Neural progenitor cell (in vitro differentiated cells): ENCODE results near the gene MTMR1. TPM values are rescaled to one million over a fixed set of nuclear protein-coding genes. Genes with fewer than 3 reads are reported as not detected.

ENCODE experiments used
- DNase-seq: peaks from one replicate; pipeline ENCODE4 v3.0.0-alpha.2; 2016; ENCODE audit warnings: low spot score
- H2AFZ ChIP-seq: fragments of 200-600 bp; sonication (generic); replicated peaks from 2 replicates; pipeline ENCODE4 v1.6.1; 2016; ENCODE audit warnings: antibody characterized with exemption
- H3F3A ChIP-seq: fragments of 200-600 bp; sonication (generic); 2 replicates; pipeline ENCODE4 v1.6.1; 2016; ENCODE audit warnings: antibody characterized with exemption, low read depth
- H3K27ac ChIP-seq: fragments of 200-600 bp; sonication (generic); 2 replicates; pipeline ENCODE4 v1.5.1; 2016; ENCODE audit warnings: mild to moderate bottlenecking
- H3K27me3 ChIP-seq: fragments of 200-600 bp; sonication (generic); 2 replicates; pipeline ENCODE4 v1.6.1; 2016; ENCODE audit warnings: mild to moderate bottlenecking, moderate library complexity
- H3K36me3 ChIP-seq: fragments of 200-600 bp; sonication (generic); 2 replicates; pipeline ENCODE4 v1.5.1; 2016
- H3K4me1 ChIP-seq: fragments of 200-600 bp; sonication (generic); 2 replicates; pipeline ENCODE4 v1.6.1; 2016; ENCODE audit warnings: mixed run types
- H3K4me2 ChIP-seq: fragments of 200-600 bp; sonication (generic); 2 replicates; pipeline ENCODE4 v1.6.1; 2016
- H3K4me3 ChIP-seq: fragments of 200-600 bp; sonication (generic); 2 replicates; pipeline ENCODE4 v1.5.1; 2016
- H3K79me2 ChIP-seq: fragments of 200-600 bp; sonication (generic); 2 replicates; pipeline ENCODE4 v1.6.1; 2016; ENCODE audit warnings: low read depth
- H3K9ac ChIP-seq: fragments of 200-600 bp; sonication (generic); 2 replicates; pipeline ENCODE4 v1.6.1; 2016
- H3K9me3 ChIP-seq: fragments of 200-600 bp; sonication (generic); 2 replicates; pipeline ENCODE4 v1.5.1; 2016; ENCODE audit warnings: low read depth
- H4K20me1 ChIP-seq: fragments of 200-600 bp; sonication (generic); 2 replicates; pipeline ENCODE4 v1.6.1; 2016; ENCODE audit warnings: low read depth
- H3K27ac Mint-ChIP-seq: 3 replicates; pipeline ENCODE4 v1.8.0; 2021; ENCODE audit warnings: mixed read lengths
- H3K27me3 Mint-ChIP-seq: 2 replicates; pipeline ENCODE4 v1.8.0; 2022; ENCODE audit warnings: low read depth, mild to moderate bottlenecking, inconsistent platforms, moderate library complexity, mixed read lengths; ENCODE audit not compliant: insufficient read depth
- H3K36me3 Mint-ChIP-seq: 3 replicates; pipeline ENCODE4 v1.8.0; 2021; ENCODE audit warnings: mixed read lengths
- H3K4me1 Mint-ChIP-seq: 3 replicates; pipeline ENCODE4 v1.8.0; 2021; ENCODE audit warnings: mixed read lengths
- H3K4me3 Mint-ChIP-seq: 3 replicates; pipeline ENCODE4 v1.8.0; 2021; ENCODE audit warnings: mild to moderate bottlenecking, moderate library complexity, mixed read lengths
- H3K9me3 Mint-ChIP-seq: 3 replicates; pipeline ENCODE4 v1.8.0; 2020; ENCODE audit warnings: mixed read lengths
- EZH2 ChIP-seq: fragments of 200-600 bp; sonication (generic); IDR thresholded peaks from 2 replicates; pipeline ENCODE4 v1.6.1; 2017; ENCODE audit warnings: antibody characterized with exemption, mild to moderate bottlenecking, moderate library complexity
- EZH2phosphoT487 ChIP-seq: fragments of 200-600 bp; sonication (generic); IDR thresholded peaks from 2 replicates; pipeline ENCODE4 v1.6.1; 2017; ENCODE audit warnings: antibody characterized with exemption
- total RNA-seq: library from RNA; depleted of rRNA; stranded (reverse); fragments of >200 nt; gene quantifications from 2 replicates; pipeline ENCODE4 v1.2.3, GENCODE V29; 2015; ENCODE audit warnings: low replicate concordance
- TF ChIP-seq, protein P1 (sequence below): fragments of 200-600 bp; sonication (generic); IDR thresholded peaks from 2 replicates; pipeline ENCODE4 v1.5.1; 2017; ENCODE audit warnings: antibody characterized with exemption, mild to moderate bottlenecking

MTMR1 gene
- total RNA-seq, 1 donor from 2014 or later = 18.0 TPM

DNA sequence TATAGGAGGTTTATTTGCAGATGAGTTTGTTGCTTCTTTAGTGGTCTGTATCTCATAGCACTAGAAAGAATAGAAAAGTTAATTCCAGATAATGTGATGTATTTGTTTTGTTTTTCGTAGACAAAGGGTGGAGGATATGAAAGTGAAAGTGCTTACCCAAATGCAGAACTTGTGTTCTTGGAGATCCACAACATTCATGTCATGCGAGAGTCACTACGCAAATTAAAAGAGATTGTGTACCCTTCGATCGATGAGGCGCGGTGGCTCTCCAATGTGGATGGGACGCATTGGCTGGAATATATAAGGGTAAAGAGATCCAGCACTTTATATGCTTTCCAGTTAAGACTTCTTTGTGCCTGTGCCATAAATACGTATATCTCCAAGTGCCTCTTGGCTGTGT is 43.3 kb downstream of the MTMR1 start:
- H3K79me2 ChIP-seq = no peaks in the 10 kb centered on the region
- H4K20me1 ChIP-seq = no peaks in the 10 kb centered on the region
- DNase-seq = no peak
- TF ChIP-seq EZH2phosphoT487 (no peak), EZH2 (no peak)
- TF ChIP-seq, protein P1, sequence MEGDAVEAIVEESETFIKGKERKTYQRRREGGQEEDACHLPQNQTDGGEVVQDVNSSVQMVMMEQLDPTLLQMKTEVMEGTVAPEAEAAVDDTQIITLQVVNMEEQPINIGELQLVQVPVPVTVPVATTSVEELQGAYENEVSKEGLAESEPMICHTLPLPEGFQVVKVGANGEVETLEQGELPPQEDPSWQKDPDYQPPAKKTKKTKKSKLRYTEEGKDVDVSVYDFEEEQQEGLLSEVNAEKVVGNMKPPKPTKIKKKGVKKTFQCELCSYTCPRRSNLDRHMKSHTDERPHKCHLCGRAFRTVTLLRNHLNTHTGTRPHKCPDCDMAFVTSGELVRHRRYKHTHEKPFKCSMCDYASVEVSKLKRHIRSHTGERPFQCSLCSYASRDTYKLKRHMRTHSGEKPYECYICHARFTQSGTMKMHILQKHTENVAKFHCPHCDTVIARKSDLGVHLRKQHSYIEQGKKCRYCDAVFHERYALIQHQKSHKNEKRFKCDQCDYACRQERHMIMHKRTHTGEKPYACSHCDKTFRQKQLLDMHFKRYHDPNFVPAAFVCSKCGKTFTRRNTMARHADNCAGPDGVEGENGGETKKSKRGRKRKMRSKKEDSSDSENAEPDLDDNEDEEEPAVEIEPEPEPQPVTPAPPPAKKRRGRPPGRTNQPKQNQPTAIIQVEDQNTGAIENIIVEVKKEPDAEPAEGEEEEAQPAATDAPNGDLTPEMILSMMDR = no peak
- peaks cover 9% of the 10 kb centered on the region for H3K9me3 Mint-ChIP-seq
- no peak overlapping the region for H3K4me2 ChIP-seq
- no peaks in the 10 kb centered on the region for H3K27me3 Mint-ChIP-seq
- H3K9me3 ChIP-seq = no peaks in the 10 kb centered on the region
- H3K27me3 ChIP-seq = no peaks in the 10 kb centered on the region
- no peaks in the 10 kb centered on the region for H3K36me3 ChIP-seq
- H3K4me3 Mint-ChIP-seq = no peak overlapping the region
- H3F3A ChIP-seq = no peaks in the 10 kb centered on the region
- no peak overlapping the region for H3K27ac Mint-ChIP-seq
- H3K4me1 Mint-ChIP-seq = no peaks in the 10 kb centered on the region
- no peak overlapping the region for H3K4me3 ChIP-seq
- no peak overlapping the region for H2AFZ ChIP-seq
- H3K4me1 ChIP-seq = no peaks in the 10 kb centered on the region
- no peak overlapping the region for H3K27ac ChIP-seq
- H3K36me3 Mint-ChIP-seq = peaks cover 14% of the 10 kb centered on the region
- H3K9ac ChIP-seq = no peak overlapping the region

DNA sequence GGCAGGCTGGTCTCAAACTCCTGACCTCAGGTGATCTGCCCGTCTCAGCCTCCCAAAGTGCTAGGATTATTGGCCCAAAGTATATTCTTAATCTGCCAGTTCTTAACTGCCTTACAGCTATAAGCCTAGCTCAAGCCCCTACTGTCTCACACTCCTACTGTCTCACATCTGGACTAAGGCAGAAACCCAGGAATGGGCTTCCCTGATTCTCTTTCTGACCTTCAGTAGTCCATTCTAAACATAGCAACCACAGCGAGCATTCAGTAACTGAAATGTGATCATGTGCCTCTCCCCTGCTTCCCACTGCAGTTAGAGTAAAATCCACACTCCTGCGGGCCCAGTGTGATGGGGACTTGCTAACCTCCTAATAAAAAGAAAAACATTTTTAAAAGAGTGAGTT is 58.9 kb downstream of the MTMR1 start:
- Mint-ChIP-seq H3K9me3 (peaks cover 2% of the 10 kb centered on the region), H3K4me1 (no peaks in the 10 kb centered on the region), H3K27me3 (peaks cover 5% of the 10 kb centered on the region), H3K4me3 (no peak overlapping the region), H3K36me3 (peaks cover 10% of the 10 kb centered on the region), H3K27ac (no peak overlapping the region)
- Histone ChIP-seq H3K79me2 (no peaks in the 10 kb centered on the region), H3K36me3 (no peaks in the 10 kb centered on the region), H4K20me1 (no peaks in the 10 kb centered on the region), H2AFZ (no peak overlapping the region), H3K4me3 (no peak overlapping the region), H3K9ac (no peak overlapping the region), H3F3A (no peaks in the 10 kb centered on the region), H3K4me1 (no peaks in the 10 kb centered on the region), H3K27me3 (no peaks in the 10 kb centered on the region), H3K9me3 (no peaks in the 10 kb centered on the region), H3K27ac (no peak overlapping the region), H3K4me2 (no peak overlapping the region)
- DNase-seq = no peak
- TF ChIP-seq, protein P1 = no peak
- no peak for TF ChIP-seq EZH2phosphoT487
- no peak for TF ChIP-seq EZH2

DNA sequence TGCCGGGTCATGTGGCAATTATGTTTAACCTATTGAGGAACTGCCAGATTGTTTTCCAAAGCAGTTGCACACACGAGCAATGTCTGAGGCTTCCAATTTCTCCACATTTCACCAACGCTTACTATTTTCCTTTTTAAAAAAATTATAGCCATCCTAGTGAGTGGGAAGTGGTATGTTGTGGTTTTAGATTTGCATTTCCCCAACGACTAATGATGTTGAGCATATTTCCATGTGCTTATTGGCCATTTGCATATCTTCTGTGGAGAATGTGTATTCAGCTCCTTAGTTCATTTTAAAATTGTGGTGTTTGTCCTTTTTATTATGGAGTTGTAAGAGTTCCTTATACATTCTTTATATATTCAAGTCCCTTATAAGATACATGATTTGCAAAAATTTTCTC is 60.2 kb downstream of the MTMR1 start:
- Histone ChIP-seq H3K27me3 (no peaks in the 10 kb centered on the region), H3F3A (no peaks in the 10 kb centered on the region), H3K36me3 (no peaks in the 10 kb centered on the region), H4K20me1 (no peaks in the 10 kb centered on the region), H3K4me3 (no peak overlapping the region), H3K4me1 (no peaks in the 10 kb centered on the region), H3K9ac (no peak overlapping the region), H2AFZ (no peak overlapping the region), H3K79me2 (no peaks in the 10 kb centered on the region), H3K9me3 (no peaks in the 10 kb centered on the region), H3K4me2 (no peak overlapping the region), H3K27ac (no peak overlapping the region)
- Mint-ChIP-seq H3K4me1 (no peaks in the 10 kb centered on the region), H3K4me3 (no peak overlapping the region), H3K27ac (no peak overlapping the region), H3K36me3 (peaks cover 12% of the 10 kb centered on the region), H3K9me3 (peaks cover 2% of the 10 kb centered on the region), H3K27me3 (peaks cover 5% of the 10 kb centered on the region)
- no peak for DNase-seq
- TF ChIP-seq, protein P1 = no peak
- TF ChIP-seq EZH2 (no peak), EZH2phosphoT487 (no peak)
